Sigmoid colon (tissue), 4 donors: ENCODE results near the gene CDC14A.

Experiments
- CTCF ChIP-seq, 4 experiments: fragments of 450-650 bp in 3 of 4; fragments of 200-600 bp in 1 of 4; IDR thresholded peaks; one replicate each; pipeline ENCODE4 v1.5.1; 2016 to 2019; ENCODE audit warnings: antibody characterized with exemption in 4 of 4, mild to moderate bottlenecking in 3 of 4, moderate library complexity in 2 of 4
- EP300 ChIP-seq, 4 donors: sonication (generic); formaldehyde crosslinking; IDR thresholded peaks; one replicate each; pipeline ENCODE4 v1.6.1; 2017; ENCODE audit warnings: antibody characterized with exemption in 4 of 4
- POLR2AphosphoS5 ChIP-seq, 4 donors: sonication (generic); formaldehyde crosslinking; IDR thresholded peaks; one replicate each; pipeline ENCODE4 v1.6.1; 2017; ENCODE audit warnings: antibody characterized with exemption in 4 of 4

GRCh38 chr1:100380635-100381034 lies 28.3 kb downstream of the CDC14A start:
- TF ChIP-seq CTCF (IDR thresholded peaks at IDR 0.05): no peak
- no peak for TF ChIP-seq POLR2AphosphoS5 (IDR thresholded peaks at IDR 0.05)
- no peak for TF ChIP-seq EP300 (IDR thresholded peaks at IDR 0.05)
